BJ (cell line): Measurements from ENCODE around the gene ITSN1. TPM values are rescaled to one million over a fixed set of nuclear protein-coding genes. Genes with fewer than 3 reads are reported as not detected.

Experiments used
- CTCF ChIA-PET: fragments of 350-600 bp; formaldehyde crosslinking; extraction: SDS; loops from one replicate; lab custom pipeline; 2021; ENCODE audit warnings: antibody characterized with exemption, inconsistent platforms; lab: Yijun Ruan, JAX
- POLR2A ChIA-PET: fragments of 300-600 bp; sonication (Branson Sonifier 250); formaldehyde crosslinking; extraction: SDS; loops from one replicate; lab custom pipeline; 2021; ENCODE audit warnings: antibody characterized with exemption; lab: Charles Lee
- DNase-seq: peaks from one replicate; pipeline ENCODE4 v3.0.0-alpha.2; 2011; ENCODE audit warnings: low read depth
- H3K27me3 ChIP-seq: 2 replicates; pipeline ENCODE4 v1.6.0; 2011; ENCODE audit warnings: low read length; ENCODE audit not compliant: control insufficient read depth, insufficient read depth
- H3K36me3 ChIP-seq: 2 replicates; pipeline ENCODE4 v1.5.1; 2011; ENCODE audit warnings: low read length; ENCODE audit not compliant: control insufficient read depth, insufficient read depth
- H3K4me3 ChIP-seq: 2 replicates; pipeline ENCODE4 v1.5.1; 2011; ENCODE audit warnings: low read depth, mild to moderate bottlenecking, control low read depth, low read length
- polyA plus RNA-seq: library from polyadenylated mRNA; depleted of rRNA; stranded (reverse); fragments of >200 nt; gene quantifications from 2 replicates; pipeline ENCODE4 v1.2.3, GENCODE V29; 2011
- TF ChIP-seq, protein P1 (sequence below): IDR thresholded peaks from 2 replicates; pipeline ENCODE4 v1.5.1; 2011; ENCODE audit warnings: low read depth, mild to moderate bottlenecking, control low read depth, inconsistent platforms, low read length, moderate library complexity; ENCODE audit not compliant: insufficient read depth

Gene ITSN1
- polyA plus RNA-seq, 1 experiment: 68.4 TPM

DNA sequence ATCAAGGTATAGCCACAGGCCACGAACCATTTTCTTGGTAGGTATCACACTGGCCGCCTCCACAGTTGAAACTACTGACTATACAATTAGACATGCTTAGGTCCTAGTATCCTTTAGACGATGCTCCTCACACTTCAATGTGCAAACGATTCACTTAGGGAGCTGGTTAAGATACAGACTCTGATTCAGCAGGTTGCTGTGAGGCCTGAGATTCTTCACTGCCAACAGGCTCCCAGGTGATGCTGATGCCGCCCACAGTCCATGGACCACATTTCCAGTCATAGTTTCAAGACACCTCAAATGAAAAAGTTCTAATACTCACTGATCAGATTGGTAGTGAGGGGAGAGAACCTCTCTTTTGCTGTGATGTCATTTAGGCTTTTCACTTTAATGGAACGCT lies 266.5 kb downstream of the ITSN1 start:
- no peaks in the 10 kb centered on the region for H3K27me3 ChIP-seq
- H3K36me3 ChIP-seq: peaks cover 20% of the 10 kb centered on the region
- DNase-seq: no peak
- POLR2A ChIA-PET: no interaction called here
- H3K4me3 ChIP-seq: no peak overlapping the region
- TF ChIP-seq, protein P1, sequence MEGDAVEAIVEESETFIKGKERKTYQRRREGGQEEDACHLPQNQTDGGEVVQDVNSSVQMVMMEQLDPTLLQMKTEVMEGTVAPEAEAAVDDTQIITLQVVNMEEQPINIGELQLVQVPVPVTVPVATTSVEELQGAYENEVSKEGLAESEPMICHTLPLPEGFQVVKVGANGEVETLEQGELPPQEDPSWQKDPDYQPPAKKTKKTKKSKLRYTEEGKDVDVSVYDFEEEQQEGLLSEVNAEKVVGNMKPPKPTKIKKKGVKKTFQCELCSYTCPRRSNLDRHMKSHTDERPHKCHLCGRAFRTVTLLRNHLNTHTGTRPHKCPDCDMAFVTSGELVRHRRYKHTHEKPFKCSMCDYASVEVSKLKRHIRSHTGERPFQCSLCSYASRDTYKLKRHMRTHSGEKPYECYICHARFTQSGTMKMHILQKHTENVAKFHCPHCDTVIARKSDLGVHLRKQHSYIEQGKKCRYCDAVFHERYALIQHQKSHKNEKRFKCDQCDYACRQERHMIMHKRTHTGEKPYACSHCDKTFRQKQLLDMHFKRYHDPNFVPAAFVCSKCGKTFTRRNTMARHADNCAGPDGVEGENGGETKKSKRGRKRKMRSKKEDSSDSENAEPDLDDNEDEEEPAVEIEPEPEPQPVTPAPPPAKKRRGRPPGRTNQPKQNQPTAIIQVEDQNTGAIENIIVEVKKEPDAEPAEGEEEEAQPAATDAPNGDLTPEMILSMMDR: no peak
- CTCF ChIA-PET: no interaction called here

DNA sequence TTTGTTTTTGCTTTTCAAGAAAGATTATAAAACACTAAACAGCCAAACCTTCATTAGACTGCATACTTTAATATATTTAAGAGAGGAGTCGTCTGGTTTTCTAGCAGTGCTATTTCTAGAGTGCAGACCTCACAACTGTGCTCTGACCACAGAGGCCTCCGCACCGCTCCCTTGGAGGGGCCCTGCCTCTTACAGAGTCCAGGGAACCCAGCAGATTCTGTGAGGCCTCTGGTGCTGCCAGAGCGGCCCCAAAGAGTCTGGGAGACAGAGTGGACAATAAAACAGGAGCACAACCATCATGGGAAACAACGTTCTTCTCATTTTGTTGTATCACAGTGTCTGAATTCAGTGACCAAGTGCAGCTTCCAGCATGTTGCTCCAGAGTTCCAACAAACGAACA lies 267.5 kb downstream of the ITSN1 start:
- no peaks in the 10 kb centered on the region for H3K27me3 ChIP-seq
- no peak overlapping the region for H3K4me3 ChIP-seq
- H3K36me3 ChIP-seq: peaks cover 17% of the 10 kb centered on the region
- ChIA-PET POLR2A (no interaction called here), CTCF (no interaction called here)
- TF ChIP-seq, protein P1: no peak
- no peak for DNase-seq

DNA sequence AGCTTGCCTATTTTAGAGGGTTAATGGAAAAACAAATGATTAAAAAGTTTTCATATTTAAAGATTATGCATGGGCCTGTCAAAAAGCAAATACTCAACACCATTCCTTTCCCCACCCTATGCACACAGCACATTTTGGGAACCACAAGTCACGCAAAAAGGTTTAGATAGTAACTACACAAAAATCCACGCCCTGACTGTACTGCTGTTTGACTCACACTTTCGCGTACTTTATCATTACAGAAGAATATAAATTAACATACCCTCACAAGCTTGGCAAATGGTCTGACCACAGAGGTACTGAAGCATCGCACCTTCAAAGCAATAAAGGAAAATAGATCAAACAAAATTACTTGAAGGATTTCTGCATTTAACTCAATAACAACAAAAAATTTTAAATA lies 271.9 kb downstream of the ITSN1 start:
- H3K27me3 ChIP-seq: no peaks in the 10 kb centered on the region
- DNase-seq: no peak
- ChIA-PET CTCF (interaction anchor here (0.6 to 2.0 kb wide), 3 partner anchors 10 to 1441 kb away, joined by 3 to 5 read pairs (median 4); no protein-coding TSS in a partner anchor), POLR2A (no interaction called here)
- TF ChIP-seq, protein P1: no peak
- H3K4me3 ChIP-seq: no peak overlapping the region
- H3K36me3 ChIP-seq: peaks cover 2% of the 10 kb centered on the region

DNA sequence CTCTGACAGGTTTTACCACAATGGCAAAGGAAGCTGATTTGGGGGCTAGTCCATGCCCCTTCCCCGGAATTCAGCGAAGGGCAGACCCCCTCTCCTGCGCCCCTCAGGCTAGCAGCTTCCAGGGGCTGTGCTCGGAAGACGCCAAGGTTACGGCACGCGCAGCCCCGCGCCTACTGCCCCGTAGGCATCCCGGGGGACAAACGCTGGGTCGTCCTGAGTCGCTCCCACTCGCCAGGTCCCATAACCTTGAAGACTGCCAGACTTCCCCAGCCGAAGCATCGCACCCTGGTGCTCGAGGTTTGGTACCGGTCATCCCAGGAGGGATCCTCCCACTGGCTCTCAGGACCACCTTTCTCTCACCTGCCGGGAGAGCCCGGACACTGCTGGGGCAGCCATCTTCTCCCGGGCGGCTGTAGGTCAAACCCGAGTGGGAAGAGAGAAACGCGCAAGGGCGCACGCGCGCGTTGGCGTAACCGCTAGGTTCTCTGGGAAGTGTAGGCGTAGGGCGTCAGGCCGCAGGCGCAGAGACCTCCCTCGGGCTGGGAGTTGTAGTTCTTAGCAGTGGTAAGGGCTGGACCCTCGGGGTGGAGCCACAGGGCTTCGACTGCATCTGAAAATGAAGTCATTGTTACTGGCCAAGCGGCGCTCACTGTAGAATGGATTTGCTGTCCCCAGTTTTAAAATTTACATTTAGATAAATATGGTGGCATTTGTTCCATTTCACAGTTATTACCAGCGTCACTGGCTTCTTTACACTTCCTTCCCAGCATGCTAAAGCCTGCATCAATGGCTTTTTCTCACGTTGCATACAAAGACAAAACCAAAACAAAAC lies 273.3 kb downstream of the ITSN1 start, which contains the start of gene ATP5PO:
TSS of gene ATP5PO (minus strand) at position 437 of the 832 bp plus-strand sequence. CDS start at position 396, 41 bp downstream.
- TF ChIP-seq, protein P1: no peak
- Histone ChIP-seq H3K4me3 (peak within 1 kb of the TSS; percentile 72), H3K27me3 (no peaks in the 10 kb centered on the region), H3K36me3 (no peaks in the 10 kb centered on the region)
- DNase-seq: peak; percentile 91
- ChIA-PET CTCF (interaction anchor here (1.3 to 2.0 kb wide), 2 partner anchors 11 to 14 kb away, joined by 4 to 5 read pairs; no protein-coding TSS in a partner anchor), POLR2A (no interaction called here)

DNA sequence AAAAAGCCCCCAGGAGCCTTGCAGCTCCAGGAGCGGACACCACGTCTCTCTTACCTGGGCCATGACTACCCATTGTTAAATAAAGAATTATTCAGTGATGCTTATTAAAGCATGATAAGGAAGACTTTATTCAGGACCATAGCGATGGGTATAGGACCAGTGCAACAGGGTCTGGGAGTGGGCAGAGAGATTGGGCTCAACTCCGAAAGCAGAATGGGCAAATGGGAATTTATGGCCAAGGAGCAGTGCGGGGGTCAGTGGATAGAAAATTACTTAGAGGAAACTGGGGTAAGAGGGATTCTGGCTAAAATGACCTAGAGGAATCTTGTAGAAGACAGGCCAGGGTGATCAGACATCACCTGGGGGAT lies 273.9 kb downstream of the ITSN1 start:
- TF ChIP-seq, protein P1: no peak
- H3K36me3 ChIP-seq: no peaks in the 10 kb centered on the region
- POLR2A ChIA-PET: no interaction called here
- CTCF ChIA-PET: interaction anchor here (5.1 kb wide), 1 partner anchor 431 kb away, joined by 29 read pairs; no protein-coding TSS in a partner anchor
- DNase-seq: no peak
- H3K4me3 ChIP-seq: peak overlapping the region; percentile 72
- no peaks in the 10 kb centered on the region for H3K27me3 ChIP-seq
